IMR-90 (cell line): ENCODE data around the gene RADIL. TPM values are rescaled to one million over a fixed set of nuclear protein-coding genes. Genes with fewer than 3 reads are reported as not detected.

Source experiments
- ATAC-seq: fragments of 200-7000 bp; cut with Tn5 transposase; 2 replicates; pipeline ENCODE4 v1.9.1; 2020; ENCODE audit warnings: low read depth, mild to moderate bottlenecking, moderate library complexity
- BruUV-seq: library from RNA; stranded (reverse); fragments of 400-500 nt; replicated peaks from 2 replicates; lab custom pipeline; 2021; lab: Mats Ljungman, UMichigan
- CTCF ChIA-PET: fragments of 300-600 bp; formaldehyde crosslinking; extraction: SDS; loops from one replicate; lab custom pipeline; 2021; ENCODE audit warnings: antibody characterized with exemption; lab: Yijun Ruan, JAX
- POLR2A ChIA-PET: fragments of 300-600 bp; sonication (Branson Sonifier 250); formaldehyde crosslinking; loops from one replicate; lab custom pipeline; 2022; ENCODE audit warnings: antibody characterized with exemption; ENCODE audit not compliant: unreplicated experiment; lab: Charles Lee
- DNase-seq: peaks from one replicate; pipeline ENCODE4 v3.0.0; 2013
- H2AFZ ChIP-seq: replicated peaks from 2 replicates; pipeline ENCODE3; 2013; ENCODE audit warnings: low read length, mild to moderate bottlenecking; ENCODE audit not compliant: poor library complexity
- H2AK5ac ChIP-seq: 2 replicates; pipeline ENCODE4 v1.6.1; 2013; ENCODE audit warnings: low read depth, low read length, inconsistent platforms
- H2AK9ac ChIP-seq: replicated peaks from 2 replicates; pipeline ENCODE3; 2013; ENCODE audit warnings: mild to moderate bottlenecking, low read depth, low read length, moderate library complexity; ENCODE audit not compliant: poor library complexity
- H2BK120ac ChIP-seq: 2 replicates; pipeline ENCODE4 v1.6.1; 2013; ENCODE audit warnings: low read depth, low read length, inconsistent platforms
- H2BK15ac ChIP-seq: 3 replicates; pipeline ENCODE4 v1.6.1; 2013; ENCODE audit warnings: low read depth, low read length, inconsistent platforms
- H2BK20ac ChIP-seq: 2 replicates; pipeline ENCODE4 v1.6.1; 2013; ENCODE audit warnings: low read depth, mild to moderate bottlenecking, inconsistent platforms, low read length, moderate library complexity
- H2BK5ac ChIP-seq: 2 replicates; pipeline ENCODE4 v1.6.1; 2013; ENCODE audit warnings: mild to moderate bottlenecking, low read depth, low read length, inconsistent platforms; ENCODE audit not compliant: poor library complexity, severe bottlenecking
- H3K14ac ChIP-seq: replicated peaks from 2 replicates; pipeline ENCODE4 v1.6.1; 2013; ENCODE audit warnings: low read depth, low read length, inconsistent platforms
- H3K18ac ChIP-seq: 2 replicates; pipeline ENCODE4 v1.6.1; 2013; ENCODE audit warnings: low read depth, low read length, control low read depth
- H3K23ac ChIP-seq: 2 replicates; pipeline ENCODE4 v1.6.1; 2013; ENCODE audit warnings: low read depth, low read length, inconsistent platforms
- H3K27ac ChIP-seq: 2 replicates; pipeline ENCODE4 v1.5.1; 2013; ENCODE audit warnings: mild to moderate bottlenecking, control low read depth, low read length; ENCODE audit not compliant: insufficient read depth
- H3K27me3 ChIP-seq: 2 replicates; pipeline ENCODE4 v1.6.1; 2013; ENCODE audit warnings: low read length; ENCODE audit not compliant: control insufficient read depth, insufficient read depth
- H3K36me3 ChIP-seq: 2 replicates; pipeline ENCODE4 v1.6.1; 2013; ENCODE audit warnings: low read length, mixed read lengths; ENCODE audit not compliant: control insufficient read depth, insufficient read depth
- H3K4ac ChIP-seq: 2 replicates; pipeline ENCODE4 v1.6.1; 2013; ENCODE audit warnings: low read depth, low read length, inconsistent platforms
- H3K4me1 ChIP-seq: 2 replicates; pipeline ENCODE4 v1.6.1; 2013; ENCODE audit warnings: low read length, mixed read lengths; ENCODE audit not compliant: control insufficient read depth, insufficient read depth
- H3K4me2 ChIP-seq: 2 replicates; pipeline ENCODE4 v1.6.1; 2013; ENCODE audit warnings: low read depth, mild to moderate bottlenecking, control low read depth, low read length, moderate library complexity
- H3K4me3 ChIP-seq: 2 replicates; pipeline ENCODE4 v1.5.1; 2013; ENCODE audit warnings: low read depth, mild to moderate bottlenecking, control low read depth, low read length, moderate library complexity; ENCODE audit not compliant: insufficient read depth
- H3K56ac ChIP-seq: 2 replicates; pipeline ENCODE4 v1.6.1; 2013; ENCODE audit warnings: low read length, inconsistent platforms; ENCODE audit not compliant: insufficient read depth; ENCODE audit errors: extremely low read depth
- H3K79me1 ChIP-seq, 2 experiments: 2 replicates each; pipeline ENCODE4 v1.6.1; 2013; ENCODE audit warnings: low read length in 2 of 2, inconsistent platforms in 1 of 2, low read depth in 1 of 2
- H3K9ac ChIP-seq: 2 replicates; pipeline ENCODE4 v1.6.1; 2013; ENCODE audit warnings: low read depth, low read length, control low read depth
- H3K9me1 ChIP-seq: 2 replicates; pipeline ENCODE4 v1.6.1; 2013; ENCODE audit warnings: low read length, inconsistent platforms; ENCODE audit not compliant: insufficient read depth
- H3K9me3 ChIP-seq: 2 replicates; pipeline ENCODE4 v1.6.1; 2013; ENCODE audit warnings: low read length; ENCODE audit not compliant: control insufficient read depth, insufficient read depth
- H4K20me1 ChIP-seq: 2 replicates; pipeline ENCODE4 v1.6.1; 2013; ENCODE audit warnings: low read length, inconsistent platforms; ENCODE audit not compliant: insufficient read depth
- H4K5ac ChIP-seq: 2 replicates; pipeline ENCODE4 v1.6.1; 2013; ENCODE audit warnings: mild to moderate bottlenecking, low read depth, low read length, control low read depth
- H4K8ac ChIP-seq, 2 experiments: 2 replicates each; pipeline ENCODE4 v1.6.1; 2013; ENCODE audit warnings: low read depth in 2 of 2, low read length in 2 of 2, control low read depth in 1 of 2, inconsistent platforms in 1 of 2
- H4K91ac ChIP-seq: 2 replicates; pipeline ENCODE4 v1.6.1; 2013; ENCODE audit warnings: low read depth, low read length, inconsistent platforms; ENCODE audit not compliant: insufficient read depth
- CEBPB ChIP-seq: IDR thresholded peaks from 2 replicates; pipeline ENCODE4 v1.6.1; 2012; ENCODE audit warnings: low read depth, low read length, improper control_type of control experiment
- CHD1 ChIP-seq: IDR thresholded peaks from 2 replicates; pipeline ENCODE4 v1.6.1; 2012; ENCODE audit warnings: low read depth, low read length, improper control_type of control experiment
- FOS ChIP-seq: fragments of 150-350 bp; IDR thresholded peaks from 2 replicates; pipeline ENCODE4 v1.6.1; 2016; ENCODE audit warnings: low read depth, low read length
- MAFK ChIP-seq: IDR thresholded peaks from 2 replicates; pipeline ENCODE4 v1.6.1; 2012; ENCODE audit warnings: low read depth, low read length, improper control_type of control experiment
- NFE2L2 ChIP-seq: fragments of 150-350 bp; IDR thresholded peaks from 2 replicates; pipeline ENCODE4 v1.6.1; 2016; ENCODE audit warnings: low read depth, mild to moderate bottlenecking, low read length
- RCOR1 ChIP-seq: IDR thresholded peaks from 2 replicates; pipeline ENCODE4 v1.6.1; 2012; ENCODE audit warnings: mild to moderate bottlenecking, low read length, improper control_type of control experiment; ENCODE audit not compliant: insufficient replicate concordance
- RFX5 ChIP-seq: IDR thresholded peaks from 2 replicates; pipeline ENCODE4 v1.8.0; 2012; ENCODE audit warnings: low read depth, mild to moderate bottlenecking, low read length, moderate library complexity
- SMC3 ChIP-seq: fragments of 150-350 bp; IDR thresholded peaks from 2 replicates; pipeline ENCODE4 v1.6.1; 2016; ENCODE audit warnings: low read depth, mild to moderate bottlenecking, antibody characterized with exemption, low read length, moderate library complexity
- WGBS, 2 experiments: methylation state at CpG; one replicate each; pipeline versions ENCODE4 v1.1.5 to v1.1.7; 2013; ENCODE audit warnings: missing lambda C conversion rate in 2 of 2; ENCODE audit not compliant: insufficient read length in 1 of 2; ENCODE audit errors: extremely low coverage in 2 of 2; 5-methylcytosine and 5-hydroxymethylcytosine counted together
- dilution Hi-C: fragments of 300-500 bp; cut with HindIII; formaldehyde crosslinking; loops from one replicate; pipeline ENCODE4 v1.14.3; 2018; ENCODE audit warnings: low sequenced_read_pairs; ENCODE audit not compliant: unreplicated experiment
- in situ Hi-C: fragments of 300-500 bp; cut with MboI; formaldehyde crosslinking; loops from 3 replicates; pipeline ENCODE4 v1.14.3; 2019; ENCODE audit warnings: low sequenced_read_pairs, inconsistent platforms, mixed read lengths
- intact Hi-C: fragments of 100-400 bp; cut with micrococcal nuclease; formaldehyde crosslinking; loops from 2 replicates; pipeline ENCODE4 v1.10.0; 2022
- polyA plus RNA-seq, 3 experiments: library from polyadenylated mRNA; depleted of rRNA; stranded (reverse); fragments of >200 nt; gene quantifications; 2 replicates each; pipeline ENCODE4 v1.2.3, GENCODE V29; 2012; ENCODE audit warnings: low replicate concordance in 1 of 3
- total RNA-seq: library from RNA; depleted of rRNA; stranded (reverse); fragments of >200 nt; gene quantifications from 2 replicates; pipeline ENCODE4 v1.2.3, GENCODE V29; 2012

Gene RADIL
- total and polyA plus RNA-seq, 2 of the 4 experiments (the other 2 are of a cell fraction) = 0.18 to 0.48 TPM

DNA sequence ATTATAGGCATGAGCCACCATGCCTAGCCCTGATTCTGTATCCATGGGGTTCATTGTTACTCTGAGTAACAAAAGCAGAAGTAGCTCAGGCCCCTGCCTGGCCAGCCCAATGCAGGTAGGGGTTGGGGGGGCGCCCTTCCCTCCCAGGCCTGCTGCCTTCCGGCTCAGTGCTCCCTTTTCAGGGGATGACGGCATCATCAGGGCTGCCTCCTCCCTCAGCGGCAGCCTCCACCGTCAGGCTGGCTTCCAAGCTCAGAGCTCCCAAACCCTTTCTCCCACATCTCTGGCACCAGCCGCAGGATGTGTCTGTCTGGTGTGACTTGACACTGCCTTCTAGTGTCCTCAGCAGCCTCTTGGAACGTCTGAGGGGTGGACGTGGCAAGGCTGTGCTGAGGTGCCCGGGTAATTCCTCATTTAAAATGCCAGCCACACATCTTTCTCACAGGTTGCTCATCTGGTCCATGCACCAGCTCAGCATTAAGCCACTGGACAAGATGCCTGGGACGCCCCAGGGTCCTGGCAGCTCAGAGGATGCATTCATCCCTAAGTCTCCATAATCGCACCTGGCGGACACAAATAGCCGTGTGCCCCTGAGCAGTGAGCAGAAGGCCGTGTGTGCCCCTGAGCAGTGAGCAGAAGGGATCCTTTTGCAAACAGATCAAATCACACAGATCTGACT lies 59.9 kb downstream of the RADIL start:
- no peaks in the 10 kb centered on the region for H3K9me1 ChIP-seq
- no peak for DNase-seq
- no peak overlapping the region for H4K91ac ChIP-seq
- H3K9ac ChIP-seq = no peak overlapping the region
- no peak overlapping the region for H3K4me3 ChIP-seq
- H3K14ac ChIP-seq = no peak overlapping the region
- H3K4me1 ChIP-seq = no peaks in the 10 kb centered on the region; the same call in 1 of the 2 replicates
- no peak overlapping the region for H2AK9ac ChIP-seq
- no peak overlapping the region for H2AK5ac ChIP-seq
- no peak overlapping the region for H3K23ac ChIP-seq
- BruUV-seq = no TSS peak
- no peaks in the 10 kb centered on the region for H4K20me1 ChIP-seq
- dilution Hi-C loops (no loop called here), in situ Hi-C loops (no loop called here), intact Hi-C loops (no loop called here)
- H2BK120ac ChIP-seq = no peak overlapping the region
- peak overlapping the region; percentile 18 for H2AFZ ChIP-seq
- H3K36me3 ChIP-seq = no peaks in the 10 kb centered on the region
- H3K56ac ChIP-seq = no peak overlapping the region
- 39% methylated on average over 3 of the region's 14 CpGs; no CpG with 5 or more reads in 1 of the 2 experiments for WGBS, 2 experiments
- H3K4me2 ChIP-seq = no peak overlapping the region
- no peak overlapping the region for H2BK15ac ChIP-seq
- no peak overlapping the region for H3K18ac ChIP-seq
- H3K9me3 ChIP-seq = no peaks in the 10 kb centered on the region
- H4K5ac ChIP-seq = no peak overlapping the region
- no peak overlapping the region for H3K27ac ChIP-seq
- ATAC-seq = no peak
- no peaks in the 10 kb centered on the region for H3K79me1 ChIP-seq
- POLR2A ChIA-PET = no interaction called here
- H4K8ac ChIP-seq = no peak overlapping the region
- no peak overlapping the region for H2BK20ac ChIP-seq
- peaks cover 2% of the 10 kb centered on the region; the same call in 1 of the 2 replicates for H3K27me3 ChIP-seq
- no peak overlapping the region for H3K4ac ChIP-seq
- H2BK5ac ChIP-seq = no peak overlapping the region
- TF ChIP-seq CEBPB (no peak), RCOR1 (no peak), CHD1 (no peak), MAFK (no peak), RFX5 (no peak), NFE2L2 (no peak), SMC3 (no peak), FOS (no peak)
- CTCF ChIA-PET = no interaction called here
